Lower leg skin (tissue), 3 donors: Measurements from ENCODE around the gene DUSP2.

Source experiments
- CTCF ChIP-seq, 3 donors: fragments of 450-650 bp; IDR thresholded peaks; one replicate each; pipeline ENCODE4 v1.5.1; 2016; ENCODE audit warnings: antibody characterized with exemption in 3 of 3, mild to moderate bottlenecking in 3 of 3, moderate library complexity in 2 of 3
- POLR2A ChIP-seq, 2 donors: fragments of 450-650 bp; IDR thresholded peaks; one replicate each; pipeline ENCODE4 v1.6.1; 2016 to 2017; ENCODE audit warnings: antibody characterized with exemption in 2 of 2, mild to moderate bottlenecking in 1 of 2, moderate library complexity in 1 of 2

DNA sequence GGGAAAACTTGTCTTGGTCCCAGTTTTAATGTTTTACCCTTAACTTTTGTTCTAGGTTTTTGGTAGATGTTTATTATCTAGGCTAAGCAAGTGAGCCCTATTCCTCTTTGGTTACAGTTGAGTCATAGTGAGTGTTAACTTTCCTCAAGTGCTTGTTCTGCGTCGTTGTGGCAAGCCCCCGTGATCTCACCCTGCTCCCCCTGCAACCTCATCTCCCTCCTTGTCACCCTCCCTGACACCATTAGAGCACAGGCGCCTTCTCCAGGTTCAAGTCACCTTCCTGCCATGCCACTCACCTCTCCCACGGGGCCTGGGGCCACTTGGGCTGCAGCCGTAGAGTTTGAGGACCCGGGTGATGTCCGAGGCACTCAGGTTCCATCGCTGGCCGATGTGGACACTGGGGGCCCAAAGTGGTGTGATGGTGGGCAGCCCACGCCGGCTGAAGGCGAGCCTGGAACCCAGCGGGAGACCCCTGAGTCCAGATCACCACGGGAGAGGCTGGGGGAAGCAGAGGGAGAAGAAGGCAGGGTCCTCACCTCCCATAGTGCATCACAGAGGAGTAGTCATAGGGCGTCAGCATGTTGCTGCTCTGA lies 15.6 kb downstream of the DUSP2 start:
- no peak for TF ChIP-seq POLR2A (IDR thresholded peaks at IDR 0.05)
- TF ChIP-seq CTCF (IDR thresholded peaks at IDR 0.05), result no peak
